Stimulated activated CD4-positive, alpha-beta T cell treated with anti-CD3 and anti-CD28 coated beads, Interleukin-12 subunit alpha, Interleukin-12 subunit beta, amount 100 ng/mL, for 24 hours (primary cell): ENCODE data around the gene HUNK.
A peak's percentile ranks its signal among the peaks of the same experiment; 100 is the strongest.
"Not testable (repeated sequence)": the region's sequence is repeated elsewhere in the genome, so short reads cannot be mapped to it uniquely, and the experiment has no call there.

Experiments used
- DNase-seq, 2 experiments: peaks; one replicate each; pipeline ENCODE4 v3.0.0-alpha.2; 2020; ENCODE audit warnings: low read depth in 2 of 2

The HUNK gene

DNA sequence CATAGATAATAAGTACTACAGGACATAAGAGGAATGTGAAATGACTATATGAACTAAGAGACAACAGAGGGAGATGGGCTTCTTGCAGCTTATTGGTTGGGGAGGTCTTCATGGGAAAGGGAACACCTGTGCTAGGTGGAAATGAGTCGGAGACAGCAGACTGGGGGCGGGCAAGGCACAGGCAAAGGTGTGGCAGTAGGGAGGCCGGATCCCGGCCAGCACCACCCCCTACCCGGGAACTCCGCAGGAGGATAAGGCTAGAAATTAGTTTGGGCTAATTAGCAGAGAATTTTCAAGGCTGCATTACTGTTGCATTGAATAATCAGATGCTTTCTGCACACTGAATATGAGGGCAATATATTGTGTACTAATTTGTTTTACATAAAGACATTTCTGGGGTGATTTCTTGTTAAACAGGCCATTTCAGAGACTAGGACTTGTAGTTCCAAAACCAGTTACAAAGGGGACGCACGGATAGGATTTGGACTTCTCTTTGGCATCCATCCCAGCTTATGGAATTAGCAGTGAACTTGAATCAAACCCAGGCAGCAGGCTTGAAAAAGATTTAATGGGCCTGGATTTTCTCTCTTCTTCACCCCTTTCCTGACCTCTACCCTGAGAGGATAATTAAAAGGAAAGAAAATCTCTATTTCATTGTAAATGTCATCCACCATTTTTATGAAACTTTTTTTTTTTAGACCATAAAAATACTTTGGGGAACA lies 2.2 kb upstream of the HUNK start:
- no peak for DNase-seq

DNA sequence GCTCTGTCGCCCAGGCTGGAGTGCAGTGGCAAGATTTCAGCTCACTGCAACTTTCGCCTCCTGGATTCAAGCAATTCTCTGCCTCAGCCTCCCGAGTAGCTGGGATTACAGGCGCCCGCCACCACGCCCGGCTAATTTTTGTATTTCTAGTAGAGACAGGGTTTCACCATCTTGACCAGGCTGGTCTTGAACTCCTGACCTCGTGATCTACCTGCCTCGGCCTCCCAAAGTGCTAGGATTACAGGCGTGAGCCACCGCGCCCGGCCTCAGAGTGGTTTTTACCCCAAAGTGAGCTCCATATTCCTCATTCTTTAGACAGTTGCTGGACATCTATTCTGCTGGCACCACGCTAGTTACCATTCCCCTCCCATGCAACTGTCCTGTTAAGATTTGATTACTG lies 1.4 kb upstream of the HUNK start:
- DNase-seq = not testable (repeated sequence)

DNA sequence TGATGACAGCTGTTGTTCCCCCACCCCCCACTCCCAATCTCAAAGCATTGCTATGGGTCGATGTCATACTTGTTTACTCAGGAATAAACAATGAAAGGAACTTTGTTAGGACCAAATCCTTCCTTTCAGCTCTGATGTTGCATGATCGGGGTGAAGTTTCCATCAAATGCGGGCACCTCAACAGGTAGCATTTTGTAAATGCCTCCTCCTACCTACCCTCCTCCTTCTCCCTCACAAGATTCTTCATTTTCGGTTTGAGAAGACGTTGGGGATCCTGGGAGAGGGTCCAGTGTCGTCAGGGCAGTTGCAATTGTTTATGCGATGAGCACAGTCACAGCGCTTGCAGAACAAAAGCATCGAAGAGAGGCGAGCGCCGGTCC lies 758 bp upstream of the HUNK start:
- DNase-seq = no peak

DNA sequence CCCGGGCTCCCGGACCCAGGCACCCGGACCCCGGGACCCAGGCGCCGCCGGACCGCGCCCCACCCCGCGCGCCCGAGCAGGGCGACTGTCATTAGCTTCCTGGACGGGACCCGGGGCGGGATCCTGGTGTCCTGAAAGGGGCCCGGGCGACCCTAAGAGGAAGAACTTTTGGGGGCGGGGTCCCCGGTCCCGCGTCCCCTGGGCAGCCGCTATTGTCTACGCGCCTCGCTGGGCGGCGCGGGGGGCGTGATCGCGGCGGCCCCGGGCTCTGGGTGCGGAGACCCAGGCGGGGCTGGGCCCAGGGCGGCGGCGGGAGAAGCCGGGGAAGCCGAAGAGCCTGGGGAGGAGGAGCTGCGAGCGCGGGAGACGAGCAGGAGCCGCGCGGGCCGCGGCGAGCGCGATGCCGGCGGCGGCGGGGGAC lies 465 bp downstream of the HUNK start:
- DNase-seq = peak in 1 of 2 experiments; percentile 11

DNA sequence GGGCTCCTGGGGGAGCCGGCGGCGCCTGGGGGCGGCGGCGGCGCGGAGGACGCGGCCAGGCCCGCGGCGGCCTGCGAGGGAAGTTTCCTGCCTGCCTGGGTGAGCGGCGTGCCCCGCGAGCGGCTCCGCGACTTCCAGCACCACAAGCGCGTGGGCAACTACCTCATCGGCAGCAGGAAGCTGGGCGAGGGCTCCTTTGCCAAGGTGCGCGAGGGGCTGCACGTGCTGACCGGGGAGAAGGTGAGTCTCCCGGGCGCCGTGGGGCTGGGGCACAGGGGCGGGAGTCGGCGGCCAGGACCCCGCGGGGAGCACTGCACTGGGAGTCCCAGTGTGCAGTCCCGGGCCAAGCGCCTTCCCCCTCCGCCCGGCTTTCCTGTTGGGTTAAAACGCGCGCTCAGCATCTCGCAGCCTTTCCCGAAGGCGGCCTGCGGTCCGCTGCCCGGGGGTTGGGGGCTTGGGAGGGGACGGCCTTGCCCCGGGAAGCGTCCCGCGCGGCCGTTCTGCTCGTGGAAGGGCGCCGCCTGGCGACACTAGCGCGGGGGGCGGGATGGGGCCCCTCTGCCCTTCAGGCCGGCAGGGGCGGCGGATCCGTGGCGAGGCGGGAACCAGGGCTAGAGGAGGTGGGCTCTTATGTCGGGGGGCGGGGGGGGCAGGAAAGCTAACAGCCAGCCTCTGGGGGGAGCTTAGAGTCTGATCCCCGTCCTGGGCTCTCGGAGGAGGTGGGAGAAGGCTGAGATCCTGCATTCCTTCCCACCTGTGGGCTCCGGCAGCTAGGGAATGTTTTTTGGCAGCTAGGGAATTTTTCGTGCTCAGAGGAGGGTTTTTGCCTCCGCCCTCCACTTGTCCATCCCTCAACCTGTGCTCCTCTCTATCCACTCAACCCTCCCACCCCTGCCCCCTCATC lies 1.1 kb downstream of the HUNK start:
- peak in 1 of 2 experiments; percentile 55 for DNase-seq

DNA sequence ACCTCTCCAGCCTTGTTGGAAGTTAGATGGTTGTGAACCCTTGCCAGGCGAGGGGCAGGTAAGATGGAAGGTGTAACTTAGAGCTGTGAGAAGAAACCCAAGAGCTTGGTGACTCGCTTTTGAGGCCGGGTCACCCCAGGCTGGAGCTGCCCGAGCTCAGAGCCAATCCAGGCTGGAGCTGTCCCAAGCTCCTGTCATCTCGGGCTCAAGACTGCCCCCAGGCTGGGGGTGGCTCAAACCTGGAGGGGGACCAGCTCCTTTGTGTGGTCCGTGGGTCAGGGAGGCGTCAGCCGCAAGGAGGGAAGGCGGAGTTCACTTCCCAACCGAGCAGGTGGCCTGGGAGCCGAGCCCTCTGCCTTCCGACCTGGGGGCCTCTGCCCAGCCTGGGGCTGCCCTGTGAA lies 2.0 kb downstream of the HUNK start:
- no peak for DNase-seq

DNA sequence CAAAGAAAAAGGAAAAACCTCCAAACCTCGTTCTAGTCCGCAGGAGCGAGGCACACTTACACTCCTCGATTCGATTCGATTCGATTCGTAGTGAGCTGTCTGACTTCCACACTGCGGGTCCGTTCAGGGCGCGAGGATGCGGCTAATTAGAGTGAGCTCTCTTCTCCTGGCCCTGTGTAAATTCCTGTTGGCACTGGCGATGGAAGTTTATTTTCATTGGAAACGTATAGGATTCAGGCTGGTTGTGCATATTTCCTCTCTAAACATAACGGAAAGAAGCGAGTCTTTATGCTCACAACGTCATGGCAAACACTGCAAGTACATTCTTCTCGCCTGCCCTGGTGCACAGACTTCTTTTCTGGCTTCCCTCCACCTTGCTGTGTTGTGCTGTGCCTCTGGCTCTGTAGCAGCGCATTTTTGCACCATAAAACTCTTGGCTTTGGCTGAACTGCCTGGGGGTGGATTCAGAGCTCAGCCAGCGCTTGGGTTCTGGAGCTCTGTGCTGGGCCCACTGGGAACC lies 2.7 kb downstream of the HUNK start:
- DNase-seq = no peak

DNA sequence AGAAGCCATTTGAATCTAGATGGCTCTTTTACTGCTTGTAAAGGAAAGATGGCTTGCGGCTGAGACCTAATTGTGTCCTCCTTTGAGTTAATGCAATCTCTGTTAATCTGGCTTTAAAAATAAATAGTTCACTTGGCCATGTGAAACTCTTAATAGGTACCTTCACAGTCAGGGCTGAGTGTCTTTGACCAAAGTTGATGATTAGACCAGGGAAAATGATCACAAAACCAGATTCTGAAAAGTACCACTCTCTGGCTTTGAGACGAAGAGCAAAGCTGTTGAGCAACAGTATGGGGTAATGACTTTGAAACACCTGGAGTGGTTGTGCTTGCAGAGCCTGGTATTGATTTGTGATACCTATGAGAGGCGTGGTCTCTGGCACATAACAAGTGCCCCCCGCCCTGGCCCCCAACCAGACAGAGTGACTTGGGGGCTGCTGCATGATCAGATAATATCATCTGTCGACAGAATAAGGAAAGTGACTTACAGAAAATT lies 4.7 kb downstream of the HUNK start:
- no peak for DNase-seq

DNA sequence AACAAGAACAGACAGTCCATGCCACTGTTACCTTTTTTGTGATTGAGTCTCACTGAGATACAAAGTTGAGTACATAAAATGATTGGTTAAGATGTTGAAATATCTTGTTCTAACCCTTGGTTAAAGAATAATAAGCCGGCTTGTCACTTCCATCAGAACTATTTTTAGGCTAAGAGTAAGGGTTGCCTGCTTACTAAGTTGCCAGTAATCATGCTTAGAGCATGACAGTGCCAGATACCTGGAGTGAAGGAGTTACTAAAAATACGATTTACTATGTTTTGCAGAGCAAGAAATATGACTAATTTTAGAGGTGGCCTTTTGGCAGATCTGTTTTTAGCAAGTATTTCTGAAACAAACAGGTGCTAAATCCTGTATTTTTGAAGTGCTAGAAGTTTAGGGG lies 6.0 kb downstream of the HUNK start:
- DNase-seq = no peak

DNA sequence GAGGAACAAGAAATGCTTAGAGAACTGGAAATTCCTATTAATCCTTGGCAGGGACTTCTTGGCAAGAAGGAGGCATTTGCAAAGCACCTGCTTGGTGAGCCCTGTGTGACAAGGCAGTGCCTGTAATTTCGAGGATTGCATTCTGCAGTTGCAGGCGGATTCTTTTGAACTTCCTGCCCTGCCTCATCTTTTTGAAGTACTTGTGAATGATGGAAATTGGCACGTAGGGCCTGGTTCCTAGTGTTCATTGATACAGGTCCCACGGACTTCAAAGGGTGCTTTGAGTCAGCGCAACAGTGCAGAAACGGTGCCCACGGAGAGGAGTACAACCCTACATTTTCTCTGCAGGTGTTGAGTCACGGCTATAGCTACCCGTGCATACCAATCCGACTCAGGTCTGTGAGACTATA lies 6.4 kb downstream of the HUNK start:
- no peak for DNase-seq

DNA sequence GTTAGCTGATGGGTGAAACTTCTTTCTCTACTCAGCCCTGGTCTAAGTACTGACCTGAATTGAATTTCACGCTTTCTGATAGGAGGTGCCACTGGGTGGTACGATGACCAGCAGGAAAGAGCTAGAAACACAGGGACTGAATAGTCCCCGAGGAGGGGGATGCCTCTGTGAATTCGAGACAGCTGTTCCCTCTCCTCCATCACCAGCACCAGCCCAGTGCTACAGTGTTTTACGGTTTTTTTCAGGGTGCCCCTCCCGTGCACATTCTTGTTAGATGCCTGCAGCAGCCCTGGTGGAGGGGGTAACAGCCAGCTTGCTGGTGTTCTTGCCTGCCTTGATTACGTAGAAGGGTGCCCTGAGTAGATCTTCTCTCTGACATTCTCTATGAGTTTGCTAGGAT lies 7.1 kb downstream of the HUNK start:
- no peak for DNase-seq

DNA sequence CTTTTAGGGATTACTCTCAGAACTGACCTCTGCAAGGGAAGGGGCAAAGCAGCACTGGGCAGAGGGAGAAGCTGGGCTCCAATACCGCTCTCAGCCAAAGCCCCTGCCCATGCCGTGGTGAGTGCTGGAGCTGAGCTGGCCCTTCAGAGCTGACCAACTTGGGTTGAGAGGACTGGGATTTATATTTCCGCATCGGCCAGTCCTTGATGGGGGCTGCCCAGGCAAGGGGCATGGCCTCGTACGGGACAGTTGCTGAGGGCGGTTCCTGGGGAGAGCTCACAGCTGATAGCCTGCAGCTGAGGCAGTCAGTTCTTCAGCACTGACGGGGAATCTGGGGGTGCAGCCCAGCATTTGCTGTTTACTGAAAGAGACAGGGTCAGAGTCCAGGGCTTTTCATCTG lies 8.0 kb downstream of the HUNK start:
- no peak for DNase-seq

DNA sequence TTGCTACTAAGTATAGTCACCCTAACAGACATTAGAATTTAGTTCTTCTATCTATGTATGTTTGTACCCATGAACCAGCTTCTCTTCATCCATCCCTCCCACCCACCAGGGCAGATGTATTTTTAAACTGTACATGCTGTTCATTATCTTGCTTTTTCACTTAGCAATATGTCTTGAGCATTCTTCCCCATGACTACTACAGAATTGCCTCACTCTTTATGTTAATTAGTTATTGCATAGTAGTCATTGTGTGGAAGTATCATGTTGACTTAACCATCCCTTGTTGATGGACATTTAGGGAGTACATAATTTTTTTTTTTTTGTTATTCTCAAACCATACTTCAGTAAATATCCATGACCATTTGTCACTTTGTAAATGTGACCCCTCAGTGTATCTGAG lies 9.9 kb downstream of the HUNK start:
- DNase-seq = no peak

DNA sequence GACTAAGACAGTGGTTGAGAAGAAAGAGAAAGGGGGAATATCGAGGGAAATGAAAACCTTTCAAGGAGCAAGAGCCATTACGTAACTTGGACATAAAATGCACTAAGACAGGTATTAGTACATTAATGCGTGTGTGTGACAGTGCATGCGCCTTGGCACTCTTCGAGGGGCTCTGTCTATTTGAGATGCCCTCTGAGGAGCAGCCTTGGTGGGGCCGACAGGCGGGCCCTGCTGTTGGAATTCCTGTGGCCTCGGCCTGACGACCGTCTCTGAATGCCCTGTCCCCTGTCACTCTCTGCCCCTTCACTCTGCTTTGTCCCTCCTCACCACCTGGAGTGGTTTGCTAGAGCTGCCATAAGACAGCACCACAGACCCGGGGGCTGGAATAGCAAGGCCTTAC lies 12.3 kb downstream of the HUNK start:
- DNase-seq = no peak

DNA sequence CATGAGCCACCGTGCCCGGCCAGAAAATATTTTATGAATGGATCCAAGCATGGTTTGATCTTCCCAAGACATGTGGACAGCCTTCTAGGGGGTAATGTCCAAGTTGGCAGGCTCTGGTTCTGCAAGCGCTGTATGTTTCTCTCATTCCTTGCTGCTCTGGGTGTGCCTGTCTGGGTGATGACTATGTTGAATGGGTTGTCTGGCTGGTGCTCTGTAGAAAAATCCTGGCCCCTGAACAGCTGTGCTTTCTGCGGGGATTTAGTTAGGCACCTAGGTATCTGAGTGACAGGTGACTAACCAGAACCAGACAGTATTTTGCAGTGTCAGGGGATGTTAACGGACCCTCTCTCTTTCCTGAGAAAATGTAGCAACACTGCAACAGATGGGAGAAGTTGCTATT lies 14.1 kb downstream of the HUNK start:
- no peak for DNase-seq

DNA sequence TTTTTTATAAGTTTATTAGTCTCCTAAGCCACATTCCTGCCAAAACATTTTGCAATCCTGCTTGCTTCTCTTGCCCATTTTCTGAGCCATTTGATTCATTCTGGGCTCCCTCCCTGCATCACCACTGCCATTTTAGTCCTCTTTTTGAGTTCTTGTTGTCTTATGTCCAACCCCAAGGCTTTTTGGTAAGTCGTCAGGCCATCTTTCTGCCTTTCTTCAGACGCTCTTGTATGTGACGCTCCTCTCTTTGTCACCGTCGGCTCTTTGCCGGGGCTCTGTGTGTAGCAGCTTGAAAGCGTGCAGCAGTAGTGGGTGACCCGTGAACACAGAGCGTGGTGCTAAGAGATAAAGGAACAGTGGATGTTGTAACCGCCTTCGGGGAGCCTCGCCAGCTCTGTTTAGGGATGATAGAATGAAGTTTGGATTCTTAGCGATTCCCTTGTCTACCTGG lies 14.6 kb downstream of the HUNK start:
- no peak for DNase-seq

DNA sequence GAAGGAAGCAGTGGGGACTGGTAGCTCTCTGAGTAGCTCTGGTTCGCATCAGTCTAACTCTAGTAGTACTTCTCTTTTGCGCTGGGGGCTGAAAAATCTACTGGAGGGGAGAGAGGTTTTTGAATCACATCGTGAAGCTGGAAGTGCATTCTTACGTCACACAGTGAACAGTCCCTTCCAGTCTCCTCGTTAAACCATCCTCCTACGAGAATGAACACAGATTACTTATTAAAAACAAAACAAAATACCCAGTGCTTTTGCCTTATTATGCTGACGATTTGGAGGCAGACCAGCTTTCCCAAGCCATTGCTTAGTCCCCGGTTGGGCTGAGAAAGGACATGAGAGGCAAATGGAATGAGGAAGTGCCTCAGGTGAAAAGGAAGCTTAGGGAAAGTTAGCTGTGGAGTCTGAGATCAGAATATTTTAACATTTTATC lies 16.1 kb downstream of the HUNK start:
- DNase-seq = no peak

DNA sequence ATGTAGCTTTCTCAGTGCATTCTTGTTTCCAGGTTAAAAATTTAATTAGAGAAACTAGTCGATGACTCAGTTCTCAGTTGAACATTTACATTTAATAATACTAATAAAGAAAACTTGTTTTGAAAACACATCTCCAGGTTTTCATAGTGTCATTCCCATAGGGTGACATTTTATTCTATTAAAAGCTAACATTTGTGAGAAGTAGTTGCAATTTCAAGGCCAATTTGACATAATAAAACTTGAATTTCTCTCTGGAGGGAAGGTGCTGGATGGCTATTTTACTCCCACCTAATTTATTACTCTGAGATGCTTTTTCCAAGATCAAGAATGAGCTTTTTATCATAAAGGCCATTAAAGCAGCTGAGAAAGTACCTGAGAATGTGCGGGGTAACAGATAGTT lies 16.6 kb downstream of the HUNK start:
- no peak for DNase-seq

DNA sequence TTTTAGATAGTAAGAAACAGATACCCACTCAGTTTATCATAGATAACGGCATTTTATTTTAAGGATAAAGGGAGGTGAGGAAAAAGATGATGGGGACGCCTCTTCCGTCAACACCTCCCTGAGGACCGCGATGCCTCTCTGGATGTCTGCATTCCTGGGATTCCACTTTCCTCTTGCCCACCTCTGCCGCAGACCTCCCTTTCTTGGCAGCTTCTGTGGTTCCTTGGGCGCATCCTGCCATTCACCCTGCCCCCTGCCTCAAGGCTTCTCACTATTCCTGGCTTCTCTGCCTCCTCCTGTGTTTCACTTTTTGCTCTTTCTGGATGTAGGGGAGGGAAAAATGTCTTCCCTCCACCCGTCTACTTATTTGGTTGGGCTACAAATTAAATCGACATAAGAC lies 19.9 kb downstream of the HUNK start:
- no peak for DNase-seq

DNA sequence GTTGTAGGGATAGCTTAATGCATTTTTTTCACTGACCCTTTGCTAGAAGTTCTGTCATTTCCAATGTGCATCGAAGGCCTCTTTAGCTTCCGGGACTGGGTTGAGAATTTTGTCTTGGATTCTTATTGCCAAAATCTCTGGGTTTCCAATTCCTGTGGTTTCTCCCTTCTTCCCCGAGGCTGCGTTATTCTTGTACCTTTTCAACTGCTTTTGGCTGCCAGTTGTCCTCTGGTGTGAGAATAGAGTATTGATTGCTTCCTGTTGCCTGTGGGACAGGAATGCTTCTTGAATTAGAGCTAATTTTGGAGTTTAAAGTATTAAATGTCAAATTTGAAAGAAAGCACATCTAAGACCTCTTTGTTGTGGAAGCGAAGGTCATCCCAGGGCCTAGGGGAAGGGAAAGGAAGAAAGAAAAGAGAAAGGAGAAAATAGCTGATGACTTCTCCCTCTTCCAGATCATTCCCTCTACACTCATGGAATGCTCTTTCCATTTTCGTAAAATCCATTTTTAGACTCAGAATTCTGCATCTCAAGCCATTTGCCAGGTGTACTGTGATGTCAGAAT lies 21.1 kb downstream of the HUNK start:
- DNase-seq = no peak

DNA sequence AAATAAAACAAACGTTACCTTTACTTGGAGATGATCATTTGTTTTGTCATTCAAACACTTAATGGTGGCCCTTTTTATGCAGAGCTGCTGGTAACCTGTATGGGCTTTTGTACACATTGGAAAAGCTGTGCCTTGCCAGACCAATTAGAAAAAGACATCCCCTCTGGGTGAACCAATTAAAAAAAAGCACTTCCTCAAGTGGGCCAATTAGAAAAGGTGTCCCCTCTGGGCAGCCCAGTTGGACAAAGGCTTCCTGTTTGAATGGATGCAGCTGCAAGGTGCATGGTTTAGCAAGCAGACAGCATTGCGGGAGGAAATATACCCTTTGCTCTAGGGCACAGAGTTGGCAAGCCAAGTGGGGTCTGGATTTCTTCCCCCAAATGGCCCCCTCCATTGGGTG lies 21.6 kb downstream of the HUNK start:
- DNase-seq = no peak

DNA sequence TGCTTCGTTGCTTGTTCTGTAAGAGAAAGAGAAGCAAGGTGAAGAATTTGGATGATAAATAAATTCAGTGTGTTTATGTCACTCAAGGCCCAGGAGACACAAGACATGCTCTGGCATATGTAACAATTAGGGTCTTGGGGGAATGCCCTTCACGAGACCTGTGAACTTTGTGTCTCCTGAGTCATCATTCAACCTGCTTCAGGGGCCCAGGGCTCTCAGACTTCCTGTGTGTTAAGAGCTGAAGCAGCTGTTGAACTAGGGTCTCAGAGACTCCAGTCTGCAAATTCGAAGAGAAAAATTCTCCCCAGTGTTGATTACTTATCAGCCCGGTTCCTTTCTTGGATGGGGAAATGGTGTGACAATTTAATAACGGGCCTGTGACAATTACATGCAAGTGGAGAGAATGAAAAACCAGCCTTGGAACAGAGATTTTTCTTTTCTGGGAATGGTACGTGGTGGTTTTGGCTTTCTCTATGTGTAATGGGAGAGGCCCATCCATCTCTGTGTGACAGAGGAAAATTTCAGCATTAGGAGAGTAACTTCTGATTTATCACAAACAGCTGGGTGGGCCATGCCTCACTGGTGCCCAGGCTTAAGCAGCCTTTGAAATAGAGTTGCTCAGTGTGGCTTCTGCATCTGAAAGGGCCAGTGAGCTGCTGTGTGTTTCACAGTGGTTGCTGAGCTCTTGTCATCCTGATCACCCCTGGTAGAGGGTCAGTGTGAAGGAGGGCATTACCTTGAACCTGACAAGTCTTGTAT lies 22.4 kb downstream of the HUNK start:
- DNase-seq = no peak
